Stomach (tissue), 9 donors: ENCODE measurements around the gene SYNGR3. TPM values are rescaled to one million over a fixed set of nuclear protein-coding genes. Genes with fewer than 3 reads are reported as not detected.

Source experiments
- DNase-seq, 2 donors: peaks; one replicate each; pipeline versions ENCODE4 v3.0.0 to v3.0.0-alpha.2; 2013 to 2019
- H3K27ac ChIP-seq, 5 donors: fragments of 200-600 bp in 4 of 5; sonication (generic) in 4 of 5; one replicate each; pipeline ENCODE4 v1.5.1; 2013 to 2019; ENCODE audit warnings: mild to moderate bottlenecking in 1 of 5, moderate library complexity in 1 of 5
- H3K27me3 ChIP-seq, 3 donors: fragments of 200-600 bp; sonication (generic); one replicate each; pipeline ENCODE4 v1.5.1; 2017 to 2019; ENCODE audit warnings: mixed run types in 1 of 3
- H3K36me3 ChIP-seq, 4 donors: fragments of 200-600 bp; sonication (generic); 1 replicate in 3 of 4; 2 replicates in 1 of 4; pipeline ENCODE4 v1.5.1; 2016 to 2019
- H3K4me1 ChIP-seq, 4 donors: fragments of 200-600 bp; sonication (generic); one replicate each; pipeline ENCODE4 v1.5.1; 2016 to 2019
- H3K4me3 ChIP-seq, 4 donors: fragments of 200-600 bp; sonication (generic) in 3 of 4; one replicate each; pipeline ENCODE4 v1.5.1; 2016 to 2019; ENCODE audit warnings: mild to moderate bottlenecking in 1 of 4
- H3K9me3 ChIP-seq, 4 donors: fragments of 200-600 bp; sonication (generic); one replicate each; pipeline ENCODE4 v1.5.1; 2016 to 2019
- CTCF ChIP-seq, 7 experiments: fragments of 450-650 bp in 4 of 7; fragments of 200-600 bp in 3 of 7; sonication (generic) in 3 of 7; IDR thresholded peaks; one replicate each; pipeline ENCODE4 v1.5.1; 2016 to 2019; ENCODE audit warnings: antibody characterized with exemption in 7 of 7, control low read depth in 2 of 7, mild to moderate bottlenecking in 1 of 7
- EP300 ChIP-seq: sonication (generic); formaldehyde crosslinking; IDR thresholded peaks from one replicate; pipeline ENCODE4 v1.6.1; 2017; ENCODE audit warnings: antibody characterized with exemption
- POLR2A ChIP-seq, 4 donors: fragments of 450-650 bp; IDR thresholded peaks; one replicate each; pipeline ENCODE4 v1.6.1; 2016; ENCODE audit warnings: antibody characterized with exemption in 4 of 4, control low read depth in 2 of 4, mild to moderate bottlenecking in 1 of 4, moderate library complexity in 1 of 4
- POLR2AphosphoS5 ChIP-seq, 3 donors: sonication (generic); formaldehyde crosslinking; IDR thresholded peaks; one replicate each; pipeline ENCODE4 v1.6.1; 2016; ENCODE audit warnings: antibody characterized with exemption in 3 of 3
- WGBS, 5 donors: extraction: QIAGEN DNeasy Blood & Tissue Kit in 3 of 5; methylation state at CpG; one replicate each; pipeline versions ENCODE4 v1.1.5 to v1.1.7; 2013 to 2018; 5-methylcytosine and 5-hydroxymethylcytosine counted together
- intact Hi-C: fragments of 100-400 bp; cut with DNase I; formaldehyde crosslinking; loops from one replicate; pipeline ENCODE4 v1.15.1; 2023; ENCODE audit warnings: low total_unique reads
- polyA plus RNA-seq, 3 donors: library from polyadenylated mRNA; stranded (reverse); fragments of 200-250 nt; gene quantifications; one replicate each; pipeline ENCODE4 v1.2.3, GENCODE V29; 2013
- total RNA-seq, 5 donors: library from RNA; depleted of rRNA; stranded (reverse); fragments of >200 nt; gene quantifications; one replicate each; pipeline versions ENCODE4 v1.1.0 to v1.2.3, GENCODE V29; 2014 to 2016
- donor health status: healthy with polysubstance abuse.
- donor health status: Bipolar disorder and iron deficiency.
- donor health status: healthy.

The SYNGR3 gene
- total and polyA plus RNA-seq, 8 donors = 1.3 to 1.7 TPM; not detected in 6

GRCh38 chr16:2004795-2005517, 15.2 kb downstream of the SYNGR3 start:
- WGBS, 5 donors = 69 to 82% (median 77%) methylated on average over 25 to 34 of the region's 34 CpGs
- peak overlapping the region in 1 of 4 donors; percentile 29 for H3K4me3 ChIP-seq
- no peak for DNase-seq
- H3K27me3 ChIP-seq = no peaks in the 10 kb centered on the region
- H3K36me3 ChIP-seq = peaks cover 29 to 51% (median 45%) of the 10 kb centered on the region in 4 donors
- peaks cover 51 to 63% (median 59%) of the 10 kb centered on the region in 4 donors for H3K4me1 ChIP-seq
- no peak overlapping the region for H3K27ac ChIP-seq
- intact Hi-C loops = no loop called here
- no peak for TF ChIP-seq POLR2A (IDR thresholded peaks at IDR 0.05)
- no peak for TF ChIP-seq CTCF (IDR thresholded peaks at IDR 0.05)
- TF ChIP-seq EP300 = no peak
- TF ChIP-seq POLR2AphosphoS5 (IDR thresholded peaks at IDR 0.05) = no peak
- no peaks in the 10 kb centered on the region for H3K9me3 ChIP-seq

GRCh38 chr16:2005646-2006045, 15.9 kb downstream of the SYNGR3 start:
- H3K27ac ChIP-seq = no peak overlapping the region
- TF ChIP-seq POLR2A (IDR thresholded peaks at IDR 0.05) (no peak), EP300 (no peak)
- no peaks in the 10 kb centered on the region for H3K9me3 ChIP-seq
- intact Hi-C loops = no loop called here
- peaks cover 58 to 69% (median 66%) of the 10 kb centered on the region in 4 donors for H3K4me1 ChIP-seq
- no peaks in the 10 kb centered on the region for H3K27me3 ChIP-seq
- peaks cover 22 to 44% (median 38%) of the 10 kb centered on the region in 4 donors for H3K36me3 ChIP-seq
- 66 to 81% (median 79%) methylated on average over 20 to 21 of the region's 21 CpGs for WGBS, 5 donors
- DNase-seq = no peak
- no peak overlapping the region for H3K4me3 ChIP-seq

GRCh38 chr16:2006317-2006716, 16.5 kb downstream of the SYNGR3 start:
- WGBS, 5 donors = 91 to 94% (median 93%) methylated on average over 7 to 8 of the region's 8 CpGs
- peaks cover 16 to 37% (median 32%) of the 10 kb centered on the region in 4 donors for H3K36me3 ChIP-seq
- no peak overlapping the region for H3K4me3 ChIP-seq
- TF ChIP-seq EP300 (no peak), CTCF (IDR thresholded peaks at IDR 0.05) (no peak), POLR2A (IDR thresholded peaks at IDR 0.05) (no peak)
- no peaks in the 10 kb centered on the region for H3K9me3 ChIP-seq
- intact Hi-C loops = no loop called here
- DNase-seq = no peak
- H3K27ac ChIP-seq = no peak overlapping the region
- H3K4me1 ChIP-seq = peaks cover 59 to 71% (median 68%) of the 10 kb centered on the region in 4 donors
- H3K27me3 ChIP-seq = no peaks in the 10 kb centered on the region

- H3K4me1 ChIP-seq = peaks cover 59 to 71% (median 68%) of the 10 kb centered on the region in 4 donors
- H3K4me3 ChIP-seq = peak overlapping the region in 3 of 4 donors; percentile 66 to 96 (median 81)
- H3K36me3 ChIP-seq = peaks cover 6 to 27% (median 22%) of the 10 kb centered on the region in 4 donors
- H3K27me3 ChIP-seq = no peaks in the 10 kb centered on the region
- no peaks in the 10 kb centered on the region for H3K9me3 ChIP-seq
- TF ChIP-seq POLR2A (IDR thresholded peaks at IDR 0.05) (no peak), EP300 (no peak), POLR2AphosphoS5 (IDR thresholded peaks at IDR 0.05) (no peak), CTCF (IDR thresholded peaks at IDR 0.05) (no peak)
- intact Hi-C loops = no loop called here
- peak overlapping the region in 4 of 5 donors; percentile 92 to 96 (median 95) for H3K27ac ChIP-seq
- no peak for DNase-seq
- WGBS, 5 donors = 68 to 76% (median 70%) methylated on average over 16 of the region's 16 CpGs
Observed at GRCh38 chr16:2007081-2007836, 17.5 kb downstream of the SYNGR3 start.
